Measurements from ENCODE around the gene NKAIN2.

The NKAIN2 gene

GRCh38 chr6:124052120-124052519 is 248.5 kb downstream of the NKAIN2 start:
- Histone ChIP-seq H3K27me3 (ENCODE audit: control insufficient read depth, insufficient read depth, low read length) (no peaks in the 10 kb centered on the region), H3K36me3 (ENCODE audit: control insufficient read depth, low read depth, low read length) (no peaks in the 10 kb centered on the region)

DNA sequence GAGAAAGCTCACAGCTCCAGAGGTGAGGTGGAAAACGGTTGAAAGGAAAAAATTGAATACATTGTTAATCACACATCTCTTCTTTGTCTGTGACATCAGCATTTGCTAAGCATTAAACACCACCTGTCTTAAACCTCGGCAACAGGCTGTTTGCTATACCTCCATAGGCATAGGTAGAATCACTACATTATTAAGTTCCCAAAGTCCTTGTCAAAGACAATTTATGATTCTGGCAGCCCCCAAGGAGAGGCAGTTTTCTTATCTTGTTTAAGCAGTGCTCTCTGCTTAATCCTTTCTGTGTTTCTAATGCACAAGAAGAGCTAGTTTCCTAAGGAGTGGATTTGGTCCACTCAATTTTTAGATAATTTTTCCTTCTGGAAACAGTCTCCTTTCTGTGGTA is 249.7 kb downstream of the NKAIN2 start:
- Histone ChIP-seq H3K36me3 (ENCODE audit: control insufficient read depth, low read depth, low read length) (no peaks in the 10 kb centered on the region), H3K9ac (ENCODE audit: low read length) (no peak overlapping the region), H3K27ac (ENCODE audit: low read length) (no peak overlapping the region), H3K4me3 (ENCODE audit: low read length) (no peak overlapping the region), H3K27me3 (ENCODE audit: control insufficient read depth, insufficient read depth, low read length) (no peaks in the 10 kb centered on the region), H3K4me1 (ENCODE audit: control insufficient read depth, low read depth, low read length) (no peaks in the 10 kb centered on the region), H3K9me3 (ENCODE audit: control insufficient read depth, low read depth, low read length) (no peaks in the 10 kb centered on the region)

More at GRCh38 chr6:124052120-124052519, 248.5 kb downstream of the NKAIN2 start:
- no peaks in the 10 kb centered on the region for H3K9me3 ChIP-seq (ENCODE audit: control insufficient read depth, low read depth, low read length)
- H3K4me1 ChIP-seq (ENCODE audit: control insufficient read depth, low read depth, low read length) = no peaks in the 10 kb centered on the region
- H3K4me3 ChIP-seq (ENCODE audit: low read length) = no peak overlapping the region
- no peak overlapping the region for H3K9ac ChIP-seq (ENCODE audit: low read length)
- no peak overlapping the region for H3K27ac ChIP-seq (ENCODE audit: low read length)

DNA sequence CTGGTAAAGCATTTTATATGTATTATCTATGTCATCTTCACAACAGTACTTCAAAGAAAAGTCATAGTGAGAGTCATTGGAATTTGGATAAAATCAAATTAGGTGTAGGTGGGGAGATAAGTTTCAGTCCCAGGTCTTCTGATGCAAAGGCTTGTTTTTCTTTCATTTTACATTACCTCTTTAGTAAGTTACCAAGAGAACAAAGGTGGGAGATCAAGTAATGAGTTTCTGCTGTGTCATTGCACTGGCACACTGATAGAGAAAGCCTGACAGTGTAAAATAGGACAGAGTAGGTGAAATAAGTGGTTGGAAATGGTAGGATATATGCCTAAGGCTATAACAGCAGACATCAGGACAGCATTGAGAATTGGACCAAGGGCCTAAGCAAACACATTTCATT is 250.4 kb downstream of the NKAIN2 start:
- H3K36me3 ChIP-seq (ENCODE audit: control insufficient read depth, low read depth, low read length) = no peaks in the 10 kb centered on the region
- no peak overlapping the region for H3K27ac ChIP-seq (ENCODE audit: low read length)
- no peak overlapping the region for H3K9ac ChIP-seq (ENCODE audit: low read length)
- no peaks in the 10 kb centered on the region for H3K9me3 ChIP-seq (ENCODE audit: control insufficient read depth, low read depth, low read length)
- H3K4me3 ChIP-seq (ENCODE audit: low read length) = no peak overlapping the region
- H3K4me1 ChIP-seq (ENCODE audit: control insufficient read depth, low read depth, low read length) = no peaks in the 10 kb centered on the region
- no peaks in the 10 kb centered on the region for H3K27me3 ChIP-seq (ENCODE audit: control insufficient read depth, insufficient read depth, low read length)

DNA sequence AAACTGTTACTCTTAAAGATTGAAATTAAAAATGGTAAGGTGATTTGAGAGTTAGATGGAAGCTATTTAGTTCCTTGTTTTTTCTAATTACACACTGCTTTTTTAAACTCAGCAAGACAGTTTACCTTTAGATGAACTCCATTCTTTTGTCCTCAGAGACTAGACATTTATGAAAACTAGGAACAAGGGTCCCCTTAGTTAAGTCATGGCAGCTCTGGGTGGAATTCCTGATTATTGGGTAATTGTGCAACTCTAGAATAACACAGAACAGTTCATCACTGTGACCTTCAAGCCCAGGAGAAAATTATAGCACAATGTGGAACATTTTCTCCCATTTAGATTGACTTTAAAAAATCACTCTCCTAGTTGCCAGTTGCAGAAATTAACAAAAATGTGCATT is 251.7 kb downstream of the NKAIN2 start:
- no peaks in the 10 kb centered on the region for H3K4me1 ChIP-seq (ENCODE audit: control insufficient read depth, low read depth, low read length)
- no peaks in the 10 kb centered on the region for H3K27me3 ChIP-seq (ENCODE audit: control insufficient read depth, insufficient read depth, low read length)
- H3K27ac ChIP-seq (ENCODE audit: low read length) = no peak overlapping the region
- H3K4me3 ChIP-seq (ENCODE audit: low read length) = no peak overlapping the region
- H3K36me3 ChIP-seq (ENCODE audit: control insufficient read depth, low read depth, low read length) = no peaks in the 10 kb centered on the region
- no peak overlapping the region for H3K9ac ChIP-seq (ENCODE audit: low read length)
- no peaks in the 10 kb centered on the region for H3K9me3 ChIP-seq (ENCODE audit: control insufficient read depth, low read depth, low read length)

- Histone ChIP-seq H3K9me3 (ENCODE audit: control insufficient read depth, low read depth, low read length) (no peaks in the 10 kb centered on the region), H3K27ac (ENCODE audit: low read length) (no peak overlapping the region), H3K9ac (ENCODE audit: low read length) (no peak overlapping the region), H3K36me3 (ENCODE audit: control insufficient read depth, low read depth, low read length) (no peaks in the 10 kb centered on the region), H3K4me1 (ENCODE audit: control insufficient read depth, low read depth, low read length) (no peaks in the 10 kb centered on the region), H3K27me3 (ENCODE audit: control insufficient read depth, insufficient read depth, low read length) (no peaks in the 10 kb centered on the region), H3K4me3 (ENCODE audit: low read length) (no peak overlapping the region)
Observed at GRCh38 chr6:124055963-124056362, 252.3 kb downstream of the NKAIN2 start.

DNA sequence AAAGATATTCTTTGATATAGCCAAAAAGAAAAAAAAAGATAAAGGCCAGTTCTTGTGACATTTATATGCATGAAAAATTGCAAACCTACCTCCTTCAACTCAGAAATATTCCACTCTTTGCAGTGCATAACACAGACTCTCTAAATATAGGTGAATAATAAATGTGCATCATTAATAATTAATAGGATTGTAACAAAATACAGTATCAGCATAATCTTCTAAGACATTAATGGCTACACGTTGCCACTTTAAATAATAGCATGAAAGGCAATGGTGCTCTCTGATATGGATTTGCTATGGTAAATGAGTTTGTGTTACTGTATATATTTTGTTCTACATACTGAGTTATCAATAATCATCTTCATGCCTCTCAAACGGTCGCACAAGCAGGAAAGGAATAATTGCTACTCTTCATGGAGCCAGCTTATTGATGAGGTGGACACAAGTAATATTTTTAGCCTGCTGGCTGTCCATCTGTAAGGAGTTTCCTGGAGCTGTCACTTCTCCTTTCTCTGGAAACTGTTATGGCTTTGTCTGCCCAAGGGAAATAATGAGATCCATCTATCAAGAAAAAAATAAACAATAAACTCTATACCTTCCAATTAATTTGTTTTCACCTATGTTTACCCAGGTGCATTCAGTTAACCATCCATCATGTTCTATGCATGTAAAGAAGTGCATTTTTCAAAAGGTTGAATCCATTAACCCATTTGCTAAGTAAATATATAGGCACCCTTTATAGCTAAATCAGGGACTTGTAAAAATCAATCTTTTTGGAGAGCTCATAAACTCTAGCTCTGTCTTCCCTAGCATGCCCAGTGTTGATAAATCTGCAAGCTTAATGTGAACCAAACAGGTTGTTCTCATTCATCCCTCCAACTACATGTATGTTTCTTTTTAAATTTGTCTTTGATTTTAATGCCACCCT is 253.0 kb downstream of the NKAIN2 start:
- Histone ChIP-seq H3K36me3 (ENCODE audit: control insufficient read depth, low read depth, low read length) (no peaks in the 10 kb centered on the region), H3K4me3 (ENCODE audit: low read length) (no peak overlapping the region), H3K27me3 (ENCODE audit: control insufficient read depth, insufficient read depth, low read length) (no peaks in the 10 kb centered on the region), H3K9ac (ENCODE audit: low read length) (no peak overlapping the region), H3K4me1 (ENCODE audit: control insufficient read depth, low read depth, low read length) (no peaks in the 10 kb centered on the region), H3K27ac (ENCODE audit: low read length) (no peak overlapping the region), H3K9me3 (ENCODE audit: control insufficient read depth, low read depth, low read length) (no peaks in the 10 kb centered on the region)

DNA sequence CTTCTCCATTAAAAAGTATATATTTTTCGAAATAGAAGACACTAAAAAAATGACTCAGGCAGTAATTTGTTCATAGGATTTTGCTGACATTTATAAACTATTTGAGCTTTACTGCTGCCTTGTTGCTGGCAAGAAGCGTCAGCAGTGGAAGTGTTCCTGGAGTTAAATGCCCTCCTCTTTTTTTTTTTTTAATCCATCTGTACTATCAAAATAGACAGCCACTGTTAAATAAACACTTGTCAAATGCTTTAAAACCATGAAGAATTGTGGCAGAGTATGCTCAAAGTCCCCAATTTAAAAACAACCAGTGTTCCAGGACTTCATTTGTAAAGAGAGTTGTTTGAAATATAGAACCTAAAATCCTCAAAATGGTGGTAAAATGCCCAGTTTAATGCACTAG is 253.8 kb downstream of the NKAIN2 start:
- no peaks in the 10 kb centered on the region for H3K36me3 ChIP-seq (ENCODE audit: control insufficient read depth, low read depth, low read length)
- no peak overlapping the region for H3K9ac ChIP-seq (ENCODE audit: low read length)
- no peaks in the 10 kb centered on the region for H3K27me3 ChIP-seq (ENCODE audit: control insufficient read depth, insufficient read depth, low read length)
- H3K4me1 ChIP-seq (ENCODE audit: control insufficient read depth, low read depth, low read length) = no peaks in the 10 kb centered on the region
- H3K27ac ChIP-seq (ENCODE audit: low read length) = no peak overlapping the region
- H3K9me3 ChIP-seq (ENCODE audit: control insufficient read depth, low read depth, low read length) = no peaks in the 10 kb centered on the region
- no peak overlapping the region for H3K4me3 ChIP-seq (ENCODE audit: low read length)

GRCh38 chr6:124064317-124065113 is 260.9 kb downstream of the NKAIN2 start:
- no peaks in the 10 kb centered on the region for H3K27me3 ChIP-seq (ENCODE audit: control insufficient read depth, insufficient read depth, low read length)
- no peak overlapping the region for H3K27ac ChIP-seq (ENCODE audit: low read length)
- no peaks in the 10 kb centered on the region for H3K9me3 ChIP-seq (ENCODE audit: control insufficient read depth, low read depth, low read length)
- H3K4me1 ChIP-seq (ENCODE audit: control insufficient read depth, low read depth, low read length) = no peaks in the 10 kb centered on the region
- no peak overlapping the region for H3K4me3 ChIP-seq (ENCODE audit: low read length)
- H3K36me3 ChIP-seq (ENCODE audit: control insufficient read depth, low read depth, low read length) = no peaks in the 10 kb centered on the region
- H3K9ac ChIP-seq (ENCODE audit: low read length) = no peak overlapping the region

GRCh38 chr6:124066269-124066668 is 262.6 kb downstream of the NKAIN2 start:
- no peaks in the 10 kb centered on the region for H3K27me3 ChIP-seq (ENCODE audit: control insufficient read depth, insufficient read depth, low read length)
- no peak overlapping the region for H3K9ac ChIP-seq (ENCODE audit: low read length)
- no peak overlapping the region for H3K4me3 ChIP-seq (ENCODE audit: low read length)
- no peak overlapping the region for H3K27ac ChIP-seq (ENCODE audit: low read length)
- H3K9me3 ChIP-seq (ENCODE audit: control insufficient read depth, low read depth, low read length) = no peaks in the 10 kb centered on the region
- no peaks in the 10 kb centered on the region for H3K36me3 ChIP-seq (ENCODE audit: control insufficient read depth, low read depth, low read length)
- H3K4me1 ChIP-seq (ENCODE audit: control insufficient read depth, low read depth, low read length) = no peaks in the 10 kb centered on the region

DNA sequence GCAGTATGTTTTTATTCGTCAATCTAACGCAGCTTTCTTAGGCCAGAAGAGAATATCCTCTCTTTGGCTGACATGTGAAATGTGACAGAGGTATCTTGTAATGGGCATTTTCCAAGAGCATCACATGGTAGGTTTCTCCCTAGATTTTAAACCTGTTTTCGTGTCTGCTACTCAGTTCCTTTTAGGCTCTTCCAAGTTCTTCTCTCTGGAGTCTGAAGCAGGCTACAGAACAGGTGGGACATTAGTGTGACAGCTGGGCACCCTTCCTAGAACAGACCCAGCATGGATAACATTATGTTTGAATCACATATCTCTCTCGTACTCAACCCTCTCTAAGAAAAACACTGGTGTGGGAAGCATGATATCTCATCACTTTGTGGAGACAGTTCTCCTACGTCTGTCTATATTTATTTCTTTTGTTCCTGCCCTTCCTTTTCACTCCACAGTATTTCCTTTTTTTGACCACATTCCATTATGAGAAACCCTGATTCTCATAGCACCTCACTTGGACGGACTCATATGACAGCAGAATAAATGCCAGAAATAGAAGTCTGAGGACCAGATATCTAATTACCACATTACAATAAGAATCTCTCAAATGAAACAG is 263.4 kb downstream of the NKAIN2 start:
- Histone ChIP-seq H3K4me1 (ENCODE audit: control insufficient read depth, low read depth, low read length) (no peaks in the 10 kb centered on the region), H3K36me3 (ENCODE audit: control insufficient read depth, low read depth, low read length) (no peaks in the 10 kb centered on the region), H3K9me3 (ENCODE audit: control insufficient read depth, low read depth, low read length) (no peaks in the 10 kb centered on the region), H3K27ac (ENCODE audit: low read length) (no peak overlapping the region), H3K4me3 (ENCODE audit: low read length) (no peak overlapping the region), H3K9ac (ENCODE audit: low read length) (no peak overlapping the region), H3K27me3 (ENCODE audit: control insufficient read depth, insufficient read depth, low read length) (no peaks in the 10 kb centered on the region)

DNA sequence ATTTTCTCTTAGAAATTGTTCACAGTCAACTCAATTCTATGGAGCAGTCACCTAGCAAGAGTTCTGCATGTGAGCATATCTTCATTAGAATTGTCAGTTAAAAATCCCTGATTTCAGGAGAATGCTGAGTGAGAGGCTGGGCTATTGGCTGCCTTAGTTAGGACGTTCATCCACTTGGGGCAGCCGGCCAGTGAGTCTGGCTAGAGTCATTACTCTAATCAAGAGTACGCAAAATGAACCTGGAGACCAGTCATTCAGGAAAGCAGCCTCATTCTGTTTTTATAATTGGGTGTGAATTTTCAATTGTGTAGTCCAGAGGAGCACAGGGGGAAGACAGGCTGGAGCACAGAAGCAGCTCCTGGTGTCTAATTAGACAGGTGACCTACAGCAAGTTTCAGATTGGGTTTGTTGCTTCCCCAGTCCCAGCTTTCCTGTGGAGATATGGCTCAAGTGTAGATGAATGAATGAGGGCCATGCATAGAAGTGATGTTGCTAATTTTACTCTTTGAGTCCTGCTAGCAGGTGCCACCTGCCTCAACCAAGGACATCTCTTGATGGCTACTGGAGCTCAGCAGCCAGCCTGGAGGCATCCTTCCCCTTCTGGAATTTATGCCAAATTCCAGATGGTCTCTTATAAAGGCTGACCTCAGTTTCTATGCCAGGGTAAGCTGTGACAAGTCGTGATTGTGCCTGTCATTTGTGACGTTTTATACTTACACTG is 265.7 kb downstream of the NKAIN2 start:
- Histone ChIP-seq H3K4me1 (ENCODE audit: control insufficient read depth, low read depth, low read length) (peaks cover 16% of the 10 kb centered on the region), H3K9me3 (ENCODE audit: control insufficient read depth, low read depth, low read length) (no peaks in the 10 kb centered on the region), H3K4me3 (ENCODE audit: low read length) (no peak overlapping the region), H3K9ac (ENCODE audit: low read length) (no peak overlapping the region), H3K27ac (ENCODE audit: low read length) (no peak overlapping the region), H3K36me3 (ENCODE audit: control insufficient read depth, low read depth, low read length) (no peaks in the 10 kb centered on the region), H3K27me3 (ENCODE audit: control insufficient read depth, insufficient read depth, low read length) (no peaks in the 10 kb centered on the region)
